NCI-H2107 (cell line): ENCODE results near the gene NFKB2.

ENCODE experiments used
- DNase-seq: peaks from one replicate; lab custom pipeline; 2025; lab: John Stamatoyannopoulos, UW

Gene NFKB2

DNA sequence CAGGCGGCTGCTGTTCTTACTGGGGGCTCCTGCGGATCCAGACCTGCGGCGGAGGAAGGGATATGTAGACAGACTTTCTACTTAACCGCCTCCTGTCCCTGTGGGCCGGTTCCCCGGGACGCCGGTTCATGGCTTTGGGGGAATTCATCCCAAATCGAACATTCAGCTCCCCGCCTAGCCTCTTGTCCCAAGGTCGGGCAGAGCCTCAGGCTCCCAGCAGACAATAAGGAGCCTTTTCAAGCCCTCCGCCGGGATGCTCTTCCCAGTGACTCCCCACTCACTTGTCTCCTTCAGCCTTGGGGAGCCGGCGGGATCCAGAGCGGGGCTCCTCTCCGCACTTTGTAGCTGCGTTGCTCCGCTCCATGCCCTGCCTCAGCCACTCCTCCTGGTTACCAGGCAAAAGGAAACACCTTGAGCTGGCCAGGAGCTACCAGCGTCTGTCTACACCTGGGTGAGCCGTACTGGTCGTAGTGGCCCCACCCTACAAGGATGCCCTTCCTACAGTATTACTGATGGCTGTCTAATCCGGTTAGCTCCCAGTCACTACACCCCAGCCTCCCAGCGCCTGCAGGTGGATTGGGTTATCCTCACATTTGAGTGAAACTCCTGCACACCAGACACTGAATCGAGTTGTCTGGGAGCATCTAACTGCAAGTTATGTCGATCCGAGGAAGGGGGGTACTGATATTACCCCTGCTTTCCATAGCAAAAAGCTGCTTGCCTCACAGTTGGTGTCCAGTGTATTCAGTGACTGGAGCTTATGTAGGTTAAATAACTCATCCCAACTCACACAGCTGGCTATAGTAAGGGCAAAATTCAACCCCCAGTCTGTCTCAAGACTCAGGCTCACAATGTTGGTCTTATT lies 55.8 kb downstream of the NFKB2 start, which contains the start of gene C10orf95:
TSS of gene C10orf95 (minus strand) at position 439 of the 865 bp plus-strand sequence. CDS start 450 bp downstream, outside the sequence.
- DNase-seq: no peak
